Epithelial cell of proximal tubule (primary cell): ENCODE results near the gene PRKCH. TPM values are rescaled to one million over a fixed set of nuclear protein-coding genes. Genes with fewer than 3 reads are reported as not detected.

Experiments used
- DNase-seq: peaks from one replicate; pipeline ENCODE4 v3.0.0-alpha.2; 2011; ENCODE audit warnings: low read depth
- H3K4me3 ChIP-seq: 2 replicates; pipeline ENCODE4 v1.5.1; 2011; ENCODE audit warnings: low read depth, mild to moderate bottlenecking, low read length
- CTCF ChIP-seq: conservative IDR thresholded peaks from 2 replicates; pipeline ENCODE4 v1.5.1; 2012; ENCODE audit warnings: low read depth, mild to moderate bottlenecking, low read length
- total RNA-seq: library from RNA; depleted of rRNA; stranded (reverse); fragments of >200 nt; gene quantifications from 2 replicates; pipeline ENCODE4 v1.2.3, GENCODE V29; 2015

PRKCH gene
- total RNA-seq, 1 donor from 2014 or later: 7.6 TPM

DNA sequence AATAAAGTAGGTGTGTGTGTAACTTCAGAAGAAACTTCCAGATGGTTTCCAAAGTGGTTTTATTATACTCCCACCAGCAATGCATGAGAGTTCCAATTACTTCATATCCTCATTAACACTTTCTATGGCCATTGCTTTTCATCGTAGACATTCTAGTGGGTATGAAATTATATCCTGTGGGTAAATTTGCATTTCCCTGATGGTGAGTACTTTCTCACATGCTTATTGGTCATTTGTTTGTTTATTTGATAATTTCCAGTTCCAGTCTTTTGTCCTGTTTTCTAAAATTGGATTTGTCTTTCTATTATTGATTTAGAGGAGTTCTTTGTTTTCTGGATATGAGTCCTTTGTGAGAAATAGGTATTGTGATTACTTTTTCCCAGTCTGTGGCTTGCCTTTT, 70.9 kb downstream of the PRKCH start:
- H3K4me3 ChIP-seq: no peak overlapping the region
- TF ChIP-seq CTCF: no peak
- DNase-seq: no peak

DNA sequence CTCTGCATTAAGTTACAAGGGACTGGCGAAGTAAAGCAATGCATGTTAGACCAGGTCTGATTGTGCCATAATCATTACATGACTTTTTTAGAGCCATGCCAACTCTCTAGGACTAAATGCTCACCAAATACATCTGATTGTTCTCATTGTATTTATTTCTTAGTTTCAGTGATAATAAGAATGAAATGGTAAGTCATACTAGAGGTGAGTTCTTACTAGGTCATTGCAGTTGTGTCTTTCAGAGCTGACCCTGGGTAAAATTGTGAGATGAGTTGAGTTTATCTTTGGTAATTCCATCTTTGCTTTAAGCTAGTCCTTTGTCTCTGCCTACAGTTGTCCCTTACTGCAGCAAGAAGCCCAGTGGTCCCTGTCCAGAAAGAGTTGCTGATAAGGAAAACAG, 73.2 kb downstream of the PRKCH start:
- no peak for TF ChIP-seq CTCF
- no peak for DNase-seq
- H3K4me3 ChIP-seq: no peak overlapping the region

GRCh38 chr14:61395115-61395725, 73.8 kb downstream of the PRKCH start:
- no peak overlapping the region for H3K4me3 ChIP-seq
- no peak for DNase-seq
- TF ChIP-seq CTCF: no peak

DNA sequence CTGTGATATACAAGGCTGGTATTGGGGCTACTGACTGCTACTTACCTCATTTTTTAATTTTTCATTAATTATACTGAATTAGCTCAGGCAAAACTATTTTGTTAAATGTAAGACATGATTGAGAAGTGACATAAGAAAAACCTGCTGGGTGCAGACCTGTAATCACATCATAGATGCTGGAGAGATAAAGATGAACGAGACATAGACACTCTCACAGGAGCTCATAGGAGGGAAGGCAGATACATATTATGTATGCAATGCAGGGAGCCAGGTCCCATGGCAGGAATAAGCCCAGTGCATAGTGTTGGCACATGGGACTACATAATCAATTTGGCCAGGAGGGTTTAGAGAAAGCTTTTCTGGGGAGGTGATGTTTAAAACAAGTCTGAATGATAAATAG, 74.9 kb downstream of the PRKCH start:
- DNase-seq: no peak
- H3K4me3 ChIP-seq: no peak overlapping the region
- no peak for TF ChIP-seq CTCF

- no peak overlapping the region for H3K4me3 ChIP-seq
- DNase-seq: no peak
- no peak for TF ChIP-seq CTCF
These were observed 75.3 kb downstream of the PRKCH start for GRCh38 chr14:61396694-61397093.

GRCh38 chr14:61397615-61398014, 76.2 kb downstream of the PRKCH start:
- no peak for DNase-seq
- TF ChIP-seq CTCF: no peak
- no peak overlapping the region for H3K4me3 ChIP-seq

DNA sequence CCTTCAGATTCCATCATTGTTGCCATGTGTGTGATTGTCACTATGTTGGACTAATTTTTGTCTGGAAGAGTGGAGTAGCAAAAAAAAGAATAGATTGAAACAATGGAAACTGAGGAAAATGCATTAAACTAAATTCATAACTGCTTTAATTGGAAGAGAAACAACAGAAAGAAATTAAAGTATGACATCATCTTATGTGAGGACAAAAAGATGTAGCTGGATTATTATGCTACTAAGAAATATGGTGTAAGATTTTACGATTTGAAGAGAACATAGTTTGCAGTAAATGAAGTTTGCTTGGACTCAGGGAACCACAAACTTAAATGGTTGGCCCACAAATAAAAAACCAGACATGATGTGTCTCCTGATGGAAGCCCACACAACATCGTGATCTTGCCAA, 76.8 kb downstream of the PRKCH start:
- no peak overlapping the region for H3K4me3 ChIP-seq
- no peak for TF ChIP-seq CTCF
- DNase-seq: no peak
